HG02642 (cell line): ENCODE data around the gene CD207.
"Not testable (repeated sequence)": the region's sequence is repeated elsewhere in the genome, so short reads cannot be mapped to it uniquely, and the experiment has no call there.

Experiments
- ATAC-seq: cut with Tn5 transposase; IDR thresholded peaks from one replicate; pipeline ENCODE4 v1.9.1; 2021; ENCODE audit warnings: mild to moderate bottlenecking; ENCODE audit not compliant: unreplicated experiment, poor library complexity

Gene CD207

GRCh38 chr2:70835643-70836042, at the start of gene CD207:
Gene CD207, minus strand, starts transcription at chr2:70835816. Its CDS starts 40 bp downstream, at chr2:70835776.
- no peak for ATAC-seq

DNA sequence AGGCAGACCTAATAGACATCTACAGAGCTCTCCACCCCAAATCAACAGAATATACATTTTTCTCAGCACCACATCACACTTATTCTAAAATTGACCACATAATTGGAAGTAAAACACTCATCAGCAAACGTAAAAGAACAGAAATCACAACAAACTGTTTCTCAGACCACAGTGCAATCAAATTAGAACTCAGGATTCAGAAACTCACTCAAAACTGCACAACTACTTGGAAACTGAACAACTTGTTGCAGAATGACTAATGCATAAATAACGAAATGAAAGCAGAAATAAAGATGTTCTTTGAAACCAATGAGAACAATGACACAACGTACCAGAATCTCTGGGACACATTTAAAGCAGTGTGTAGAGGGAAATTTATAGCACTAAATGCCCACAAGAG, 42.9 kb upstream of the CD207 start:
- not testable (repeated sequence) for ATAC-seq

DNA sequence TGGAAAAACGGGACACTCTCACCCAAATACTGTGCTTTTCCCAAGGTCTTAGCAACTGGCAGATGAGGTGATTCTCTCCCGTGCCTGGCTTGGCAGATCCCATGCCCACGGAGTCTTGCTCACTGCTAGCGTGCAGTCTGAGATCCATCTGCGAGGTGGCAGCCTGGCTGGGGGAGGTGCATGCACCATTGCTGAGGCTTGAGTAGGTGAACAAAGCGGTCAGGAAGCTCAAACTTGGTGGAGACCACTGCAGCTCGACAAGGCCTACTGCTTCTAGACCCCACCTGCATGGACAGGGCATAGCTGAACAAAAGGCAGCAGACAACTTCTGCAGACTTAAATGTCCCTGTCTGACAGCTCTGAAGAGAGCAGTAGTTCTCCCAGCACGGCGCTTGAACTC, 40.5 kb upstream of the CD207 start:
- not testable (repeated sequence) for ATAC-seq

DNA sequence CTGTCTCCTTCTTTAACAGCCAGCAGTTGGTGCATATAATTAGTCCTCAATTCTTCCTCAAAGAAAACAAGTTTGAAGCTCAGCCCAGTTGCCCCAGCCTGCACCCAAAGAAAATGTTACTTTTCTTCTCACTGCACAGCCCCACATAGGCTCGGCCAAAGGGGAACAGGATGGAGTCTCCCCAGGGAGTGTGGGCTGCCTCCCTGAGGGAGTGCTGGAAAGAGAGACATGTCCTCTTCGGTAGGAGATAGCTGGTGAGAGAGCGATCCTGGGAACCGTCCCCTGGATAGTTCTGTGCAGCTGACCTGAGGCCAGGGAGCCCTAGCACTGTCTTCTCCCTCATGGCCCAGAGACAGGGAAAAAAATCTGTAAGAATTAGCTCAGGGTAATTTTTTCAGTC, 37.9 kb upstream of the CD207 start:
- ATAC-seq: no peak

DNA sequence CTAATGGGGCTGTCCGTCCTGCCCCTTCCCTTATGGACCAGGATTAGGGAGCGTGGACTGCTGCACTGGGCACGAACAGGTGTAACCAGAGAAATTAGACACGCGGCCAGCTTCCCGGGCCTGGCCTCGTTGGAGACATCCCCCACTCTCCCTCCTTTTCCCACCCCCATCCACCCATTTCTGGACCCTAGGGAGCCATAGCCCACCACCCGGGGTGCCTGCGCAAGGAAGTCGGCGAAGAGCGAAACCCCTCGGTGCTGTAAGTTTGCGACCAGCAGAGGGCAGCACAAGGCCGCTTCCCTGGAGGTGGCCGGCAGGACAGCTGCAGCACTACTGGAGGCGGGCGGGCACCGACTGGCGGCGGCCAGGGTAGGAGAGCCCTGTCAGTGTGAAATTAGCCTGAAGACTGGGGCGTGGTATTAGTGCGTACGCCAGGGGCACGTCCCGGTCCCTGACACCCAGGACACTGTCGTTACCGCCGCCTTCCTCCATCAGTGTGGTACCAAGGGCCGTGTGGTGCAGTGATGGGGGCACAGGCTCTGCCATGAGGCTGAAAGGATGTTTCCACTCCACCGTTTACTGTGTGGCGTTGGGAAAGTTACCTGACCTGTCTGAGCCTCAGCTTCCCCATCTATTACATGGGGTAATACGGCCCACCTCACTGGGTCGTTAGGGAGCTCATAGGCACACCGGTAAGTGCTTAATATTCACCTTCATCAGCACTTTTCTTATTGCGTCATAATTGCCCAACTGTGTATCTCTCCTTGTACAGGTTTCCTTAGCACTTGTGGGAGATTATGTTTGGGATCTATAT, 36.0 kb upstream of the CD207 start:
- ATAC-seq: peak; percentile 92

- no peak for ATAC-seq
These were observed 35.2 kb upstream of the CD207 start for GRCh38 chr2:70870790-70871189.

DNA sequence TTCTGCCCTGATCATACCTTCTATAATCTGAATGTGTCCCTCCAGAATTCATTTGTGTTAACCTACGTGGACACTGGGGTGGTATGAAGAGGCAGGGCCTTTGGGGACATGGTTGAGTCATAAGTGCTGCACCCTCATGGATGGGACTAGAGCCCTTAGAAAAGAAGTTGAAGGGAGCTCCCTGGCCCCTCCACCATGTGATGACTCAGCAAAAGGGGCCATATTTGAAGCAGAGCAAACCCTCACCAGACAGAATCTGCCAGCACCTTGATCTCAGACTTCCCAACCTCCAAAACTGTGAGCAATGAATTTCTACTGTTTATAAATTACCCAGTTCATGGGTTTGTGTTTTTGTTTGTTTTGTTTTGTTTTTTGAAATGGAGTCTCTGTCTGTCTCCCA, 33.4 kb upstream of the CD207 start:
- no peak for ATAC-seq

GRCh38 chr2:70861777-70862625, 26.4 kb upstream of the CD207 start:
- ATAC-seq: peak; percentile 57

DNA sequence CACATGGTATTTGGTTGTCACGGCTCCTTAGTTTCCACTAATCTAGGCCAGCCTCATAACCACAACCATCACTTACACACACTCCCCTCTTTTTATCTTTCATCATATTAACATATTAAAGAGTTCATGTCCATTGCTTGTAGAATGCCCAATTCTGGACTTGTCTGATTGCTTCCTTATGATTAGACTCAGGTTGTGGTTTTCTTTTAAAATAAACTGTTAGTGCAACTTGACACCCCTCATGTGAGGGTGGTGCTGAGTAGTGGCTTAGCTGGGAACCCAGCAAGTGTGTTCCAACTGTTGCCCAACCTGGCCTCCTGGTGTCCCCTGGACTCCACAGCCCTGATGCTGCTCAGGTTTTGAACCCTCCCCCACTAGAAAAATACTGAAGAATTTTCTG, 20.1 kb upstream of the CD207 start:
- ATAC-seq: no peak

DNA sequence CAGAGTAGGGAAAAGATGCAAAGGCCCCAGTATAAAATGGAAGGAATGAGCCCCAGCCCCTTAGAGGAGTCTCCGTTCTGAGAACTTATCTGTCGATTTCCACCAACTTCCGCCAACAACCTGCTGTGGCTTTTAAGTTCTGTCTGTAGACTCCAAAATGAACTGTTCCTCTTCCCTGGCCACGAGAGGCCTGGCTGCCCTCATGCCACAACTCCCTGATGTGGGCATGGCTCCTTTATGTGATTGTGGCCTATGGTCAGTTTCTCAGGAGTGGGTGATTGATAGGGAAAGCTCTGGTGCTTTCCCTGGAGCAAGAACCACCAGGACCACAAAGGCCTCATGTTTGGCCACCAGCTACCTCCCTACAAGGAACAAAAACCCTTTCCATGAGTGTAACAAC, 18.8 kb upstream of the CD207 start:
- ATAC-seq: no peak

DNA sequence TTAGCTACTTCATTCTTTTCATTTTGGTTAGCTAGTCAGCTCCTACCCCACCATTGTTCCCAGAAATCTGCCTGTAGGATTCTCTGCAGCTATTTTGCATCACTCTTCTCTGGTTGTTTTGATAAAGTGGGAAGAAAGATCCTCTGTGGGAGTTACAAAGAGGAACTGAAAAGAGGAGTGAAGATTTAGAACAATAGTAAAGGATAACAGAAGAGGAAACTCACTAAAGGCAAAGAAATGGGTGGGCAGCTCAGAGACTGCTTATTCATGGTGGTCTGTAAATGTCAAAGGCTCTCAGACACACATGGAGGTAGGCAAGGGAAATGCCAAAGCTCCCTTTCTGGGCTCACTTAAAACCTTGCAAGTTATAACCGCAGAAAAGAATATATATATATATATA, 17.2 kb upstream of the CD207 start:
- ATAC-seq: no peak

DNA sequence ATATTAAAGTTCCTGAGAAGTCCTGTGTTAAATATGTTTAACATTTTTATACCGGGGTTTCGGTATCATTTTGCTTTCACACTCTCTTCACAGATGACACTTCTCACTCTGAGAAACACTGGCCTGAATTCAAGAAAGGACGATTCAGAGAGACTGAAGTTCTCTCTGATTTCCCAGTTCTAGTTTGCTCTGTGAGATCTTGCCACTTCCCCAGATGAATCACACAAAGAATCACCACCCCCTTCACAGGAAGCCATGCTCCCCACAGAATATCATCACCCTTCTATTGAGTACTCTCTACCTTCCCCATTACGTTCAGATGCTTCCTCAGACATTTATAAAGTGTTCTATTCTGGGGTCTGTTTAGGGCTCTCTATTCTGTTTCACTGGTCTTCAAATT, 16.1 kb upstream of the CD207 start:
- no peak for ATAC-seq

DNA sequence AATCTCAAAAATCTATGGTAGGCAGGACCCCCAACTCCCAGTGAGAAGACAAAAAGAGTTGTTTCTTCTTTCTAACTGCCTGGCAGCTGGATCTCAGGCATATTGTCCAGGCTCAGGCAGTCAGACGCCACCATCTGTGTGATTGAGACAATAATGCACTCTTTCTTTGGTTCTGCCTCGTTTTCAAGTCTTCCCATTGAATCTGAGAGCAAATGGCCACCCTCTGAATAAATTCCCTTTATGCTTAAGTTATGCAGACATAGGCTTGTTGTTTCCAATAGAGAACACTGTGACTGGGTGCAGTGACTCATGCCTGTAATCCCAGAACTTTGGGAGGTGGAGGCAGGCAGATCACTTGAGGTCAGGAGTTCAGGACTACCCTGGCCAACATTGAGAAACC, 15.3 kb upstream of the CD207 start:
- no peak for ATAC-seq

GRCh38 chr2:70842401-70842800, 6.8 kb upstream of the CD207 start:
- ATAC-seq: no peak

- no peak for ATAC-seq
These were observed 2.6 kb upstream of the CD207 start for GRCh38 chr2:70837980-70838925.

DNA sequence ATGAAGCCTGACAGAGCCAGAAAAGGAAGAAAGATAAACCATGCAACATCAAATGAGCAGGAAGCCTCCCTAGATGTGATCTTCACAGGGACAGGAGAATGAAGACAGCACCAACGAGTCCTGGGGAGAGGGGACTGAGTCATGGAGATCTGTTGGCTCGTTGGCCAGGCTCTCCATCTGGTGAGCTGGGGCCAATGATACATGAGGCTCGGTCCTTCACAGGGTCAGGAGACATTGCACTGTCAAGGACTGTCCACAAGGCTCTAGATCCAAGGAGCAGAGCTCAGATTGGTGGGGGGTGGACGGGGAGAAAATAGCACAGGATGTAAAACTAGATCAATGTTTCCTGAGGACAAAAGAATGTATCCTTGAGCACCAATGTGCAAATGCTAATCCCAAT, 735 bp downstream of the CD207 start:
- no peak for ATAC-seq

- no peak for ATAC-seq
These were observed 1.5 kb downstream of the CD207 start for GRCh38 chr2:70834106-70834505.

GRCh38 chr2:70833246-70833645, 2.4 kb downstream of the CD207 start:
- ATAC-seq: no peak

DNA sequence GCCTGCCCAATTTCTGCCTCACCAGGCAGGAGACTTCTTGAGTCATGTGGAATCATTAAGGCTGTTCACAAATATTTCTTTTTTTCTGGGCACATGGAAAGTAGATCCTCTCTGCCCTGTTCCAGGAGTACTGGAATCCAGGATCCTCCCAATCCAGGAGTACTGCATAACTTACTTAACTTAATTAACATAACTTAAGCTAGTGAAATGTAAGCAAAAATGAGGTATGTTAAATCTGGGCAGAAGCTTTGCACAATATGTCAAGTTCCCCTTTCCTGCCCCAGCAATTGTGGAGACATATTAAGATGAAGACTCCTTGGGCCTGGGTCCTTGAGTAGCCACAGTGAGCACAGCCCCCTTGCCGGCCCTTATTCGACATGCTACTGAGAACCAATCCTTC, 3.2 kb downstream of the CD207 start:
- ATAC-seq: no peak

GRCh38 chr2:70831861-70832260, 3.8 kb downstream of the CD207 start:
- ATAC-seq: no peak
